Kidney epithelial cell (primary cell): ENCODE data around the gene POU2F1. TPM values are rescaled to one million over a fixed set of nuclear protein-coding genes. Genes with fewer than 3 reads are reported as not detected.

Experiments
- DNase-seq: peaks from one replicate; pipeline ENCODE4 v3.0.0-alpha.2; 2010; ENCODE audit warnings: low read depth
- H3K27me3 ChIP-seq: 2 replicates; pipeline ENCODE4 v1.6.0; 2011; ENCODE audit warnings: low read length; ENCODE audit not compliant: control insufficient read depth, insufficient read depth
- H3K36me3 ChIP-seq: 2 replicates; pipeline ENCODE4 v1.5.1; 2011; ENCODE audit warnings: low read length; ENCODE audit not compliant: control insufficient read depth, insufficient read depth
- H3K4me3 ChIP-seq: 2 replicates; pipeline ENCODE4 v1.5.1; 2011; ENCODE audit warnings: low read depth, mild to moderate bottlenecking, control low read depth, low read length
- total RNA-seq: library from RNA; depleted of rRNA; stranded (reverse); fragments of >200 nt; gene quantifications from 2 replicates; pipeline ENCODE4 v1.2.3, GENCODE V29; 2015
- TF ChIP-seq, protein P1 (sequence below): IDR thresholded peaks from 2 replicates; pipeline ENCODE4 v1.5.1; 2011; ENCODE audit warnings: mild to moderate bottlenecking, moderate library complexity, low read length, control low read depth, inconsistent platforms; ENCODE audit not compliant: insufficient read depth, poor library complexity, severe bottlenecking

The POU2F1 gene
- total RNA-seq, 1 donor from 2014 or later, result 8.4 TPM

DNA sequence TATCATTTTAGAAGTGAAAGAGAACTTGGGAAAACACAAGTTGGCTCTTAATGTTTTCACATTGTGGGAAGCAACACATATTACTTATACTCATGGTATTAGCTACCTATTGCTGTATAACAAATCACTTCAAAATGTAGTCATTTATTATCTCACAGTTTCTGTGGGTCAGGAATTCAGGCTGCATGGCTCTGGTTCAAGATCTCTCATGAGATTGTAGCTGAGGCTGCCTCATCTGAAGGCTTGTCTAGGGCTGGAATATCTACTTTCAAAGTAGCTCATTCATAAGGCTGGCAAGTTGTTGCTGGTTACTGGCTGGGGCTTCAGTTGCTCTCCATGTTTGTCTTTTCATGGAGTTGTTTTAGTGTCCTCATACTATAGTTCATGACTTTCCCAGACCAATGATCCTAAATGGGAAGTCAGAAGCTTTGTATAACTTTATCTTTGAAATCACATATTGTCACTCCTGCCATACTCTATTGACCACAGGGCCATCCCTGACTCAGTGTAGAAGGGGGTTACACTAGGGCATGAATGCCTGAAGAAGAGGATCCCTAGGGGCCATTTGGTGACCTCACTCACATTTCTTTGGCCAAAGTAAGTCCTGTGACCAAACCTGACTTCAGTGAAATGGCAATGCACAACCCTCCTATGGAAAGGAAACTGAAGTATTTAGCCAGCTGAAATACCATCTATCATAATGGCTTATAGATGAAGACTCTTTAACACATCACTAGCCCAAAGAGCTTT, 37.9 kb upstream of the POU2F1 start:
- H3K36me3 ChIP-seq, result no peaks in the 10 kb centered on the region
- H3K4me3 ChIP-seq, result no peak overlapping the region
- DNase-seq, result no peak
- TF ChIP-seq, protein P1, sequence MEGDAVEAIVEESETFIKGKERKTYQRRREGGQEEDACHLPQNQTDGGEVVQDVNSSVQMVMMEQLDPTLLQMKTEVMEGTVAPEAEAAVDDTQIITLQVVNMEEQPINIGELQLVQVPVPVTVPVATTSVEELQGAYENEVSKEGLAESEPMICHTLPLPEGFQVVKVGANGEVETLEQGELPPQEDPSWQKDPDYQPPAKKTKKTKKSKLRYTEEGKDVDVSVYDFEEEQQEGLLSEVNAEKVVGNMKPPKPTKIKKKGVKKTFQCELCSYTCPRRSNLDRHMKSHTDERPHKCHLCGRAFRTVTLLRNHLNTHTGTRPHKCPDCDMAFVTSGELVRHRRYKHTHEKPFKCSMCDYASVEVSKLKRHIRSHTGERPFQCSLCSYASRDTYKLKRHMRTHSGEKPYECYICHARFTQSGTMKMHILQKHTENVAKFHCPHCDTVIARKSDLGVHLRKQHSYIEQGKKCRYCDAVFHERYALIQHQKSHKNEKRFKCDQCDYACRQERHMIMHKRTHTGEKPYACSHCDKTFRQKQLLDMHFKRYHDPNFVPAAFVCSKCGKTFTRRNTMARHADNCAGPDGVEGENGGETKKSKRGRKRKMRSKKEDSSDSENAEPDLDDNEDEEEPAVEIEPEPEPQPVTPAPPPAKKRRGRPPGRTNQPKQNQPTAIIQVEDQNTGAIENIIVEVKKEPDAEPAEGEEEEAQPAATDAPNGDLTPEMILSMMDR, result no peak
- no peaks in the 10 kb centered on the region for H3K27me3 ChIP-seq

DNA sequence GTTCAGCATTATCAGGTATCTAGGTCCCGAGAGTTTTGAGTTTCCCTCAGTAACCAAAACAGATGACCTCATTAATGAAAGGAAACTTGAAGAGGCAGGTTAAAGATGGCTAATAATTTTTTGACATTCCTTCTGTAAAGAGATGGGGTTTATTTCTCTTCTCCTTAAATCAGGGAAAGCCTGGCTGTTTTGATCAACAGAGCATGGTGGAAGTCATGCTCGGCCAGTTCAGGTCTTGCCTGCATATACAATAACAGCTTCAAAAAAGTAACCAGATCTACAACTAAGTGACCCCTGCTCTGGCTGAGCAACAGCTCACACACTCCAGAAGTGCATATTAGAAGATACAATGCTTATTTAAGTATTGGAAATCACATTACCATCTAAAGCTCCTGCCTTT, 36.6 kb upstream of the POU2F1 start:
- Histone ChIP-seq H3K36me3 (no peaks in the 10 kb centered on the region), H3K27me3 (no peaks in the 10 kb centered on the region), H3K4me3 (no peak overlapping the region)
- no peak for DNase-seq
- TF ChIP-seq, protein P1, result no peak

GRCh38 chr1:167185062-167185461, 35.6 kb upstream of the POU2F1 start:
- H3K27me3 ChIP-seq, result no peaks in the 10 kb centered on the region
- TF ChIP-seq, protein P1, result no peak
- no peak overlapping the region for H3K4me3 ChIP-seq
- no peak for DNase-seq
- H3K36me3 ChIP-seq, result no peaks in the 10 kb centered on the region

DNA sequence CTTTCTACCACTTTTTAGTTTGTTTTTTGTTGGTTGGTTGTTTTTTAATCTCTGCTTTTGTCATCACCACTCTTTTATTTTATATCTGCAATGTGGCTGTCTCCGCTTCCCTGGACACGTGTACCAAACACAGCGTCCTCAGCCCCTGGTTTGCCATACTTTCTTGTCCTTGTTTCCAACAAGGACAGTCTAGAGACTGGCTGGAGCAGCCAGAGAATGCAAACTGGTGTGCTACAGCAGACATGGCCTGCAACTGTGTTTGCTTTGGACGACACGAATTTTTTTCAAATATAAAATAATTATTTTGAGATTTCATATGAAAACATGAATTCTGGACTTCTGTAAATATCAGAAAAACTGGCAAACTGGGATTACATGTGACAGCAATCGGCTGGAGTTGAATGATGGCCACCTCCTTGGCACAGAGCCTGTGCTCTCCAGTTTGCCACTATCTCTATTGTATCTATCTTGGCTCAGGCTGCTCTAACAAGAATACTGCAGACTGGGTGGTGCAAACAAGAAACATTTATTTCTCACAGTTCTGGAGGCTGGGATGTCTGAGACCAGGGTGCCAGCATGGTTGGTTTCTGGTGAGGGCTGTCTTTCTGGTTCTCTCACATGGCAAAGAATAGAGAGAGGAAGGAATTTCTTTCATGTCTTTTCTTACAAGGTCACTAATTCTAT, 34.6 kb upstream of the POU2F1 start:
- Histone ChIP-seq H3K27me3 (no peaks in the 10 kb centered on the region), H3K36me3 (no peaks in the 10 kb centered on the region), H3K4me3 (no peak overlapping the region)
- TF ChIP-seq, protein P1, result no peak
- DNase-seq, result no peak

GRCh38 chr1:167186771-167187170, 33.9 kb upstream of the POU2F1 start:
- no peak for DNase-seq
- Histone ChIP-seq H3K27me3 (no peaks in the 10 kb centered on the region), H3K4me3 (no peak overlapping the region), H3K36me3 (no peaks in the 10 kb centered on the region)
- TF ChIP-seq, protein P1, result no peak
